Measurements from ENCODE around the gene CBX8. TPM values are rescaled to one million over a fixed set of nuclear protein-coding genes. Genes with fewer than 3 reads are reported as not detected.

CBX8 gene
- polyA plus RNA-seq, 1 experiment: 0.32 TPM

DNA sequence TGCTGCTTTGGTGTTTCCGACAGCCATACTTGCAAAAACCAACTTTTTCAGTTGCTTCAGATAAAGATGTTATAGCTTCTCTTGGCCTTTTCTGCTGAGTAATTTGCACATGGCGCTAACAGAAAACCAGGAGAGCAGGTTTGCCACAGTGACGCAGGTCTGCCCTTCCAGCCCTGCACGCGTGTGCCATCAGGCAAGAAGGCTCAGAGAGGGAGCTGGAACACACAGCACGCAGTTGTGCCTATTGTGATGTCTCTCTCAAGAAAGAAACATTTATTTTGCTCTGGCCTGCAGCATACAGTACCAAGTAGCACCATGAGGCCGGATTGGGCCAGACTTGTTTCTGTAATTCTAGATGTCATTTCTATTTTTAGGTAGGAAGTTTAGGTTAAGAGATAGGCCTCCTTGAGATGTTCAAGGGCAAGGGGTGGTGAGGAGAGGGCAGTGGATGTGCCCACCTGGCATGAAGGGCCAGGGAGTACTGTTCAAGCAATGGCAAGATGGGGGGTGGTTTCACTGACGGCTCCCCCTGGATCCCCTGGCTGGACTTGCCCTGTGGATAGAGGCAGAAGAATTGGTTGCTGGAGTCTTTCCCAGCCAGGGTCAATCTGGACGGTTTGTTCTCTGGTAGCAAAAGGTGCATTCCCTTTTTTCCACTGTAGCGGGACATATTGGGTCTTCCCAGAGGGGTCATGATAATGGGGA, 17.1 kb downstream of the CBX8 start:
- TF ChIP-seq, protein P1, sequence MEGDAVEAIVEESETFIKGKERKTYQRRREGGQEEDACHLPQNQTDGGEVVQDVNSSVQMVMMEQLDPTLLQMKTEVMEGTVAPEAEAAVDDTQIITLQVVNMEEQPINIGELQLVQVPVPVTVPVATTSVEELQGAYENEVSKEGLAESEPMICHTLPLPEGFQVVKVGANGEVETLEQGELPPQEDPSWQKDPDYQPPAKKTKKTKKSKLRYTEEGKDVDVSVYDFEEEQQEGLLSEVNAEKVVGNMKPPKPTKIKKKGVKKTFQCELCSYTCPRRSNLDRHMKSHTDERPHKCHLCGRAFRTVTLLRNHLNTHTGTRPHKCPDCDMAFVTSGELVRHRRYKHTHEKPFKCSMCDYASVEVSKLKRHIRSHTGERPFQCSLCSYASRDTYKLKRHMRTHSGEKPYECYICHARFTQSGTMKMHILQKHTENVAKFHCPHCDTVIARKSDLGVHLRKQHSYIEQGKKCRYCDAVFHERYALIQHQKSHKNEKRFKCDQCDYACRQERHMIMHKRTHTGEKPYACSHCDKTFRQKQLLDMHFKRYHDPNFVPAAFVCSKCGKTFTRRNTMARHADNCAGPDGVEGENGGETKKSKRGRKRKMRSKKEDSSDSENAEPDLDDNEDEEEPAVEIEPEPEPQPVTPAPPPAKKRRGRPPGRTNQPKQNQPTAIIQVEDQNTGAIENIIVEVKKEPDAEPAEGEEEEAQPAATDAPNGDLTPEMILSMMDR (IDR thresholded peaks at IDR 0.05; ENCODE audit: insufficient read depth, low read depth, low read length): no peak
- Histone ChIP-seq H3K4me3 (ENCODE audit: low read depth, low read length) (no peak overlapping the region), H3K36me3 (ENCODE audit: control insufficient read depth, insufficient read depth, low read length) (no peaks in the 10 kb centered on the region), H3K27me3 (ENCODE audit: control insufficient read depth, insufficient read depth, low read length) (peaks cover 14% of the 10 kb centered on the region)
- POLR2A ChIA-PET: no interaction called here
- CTCF ChIA-PET: interaction anchor here (0.8 to 2.9 kb wide), 3 partner anchors 9 to 48 kb away, joined by 3 to 15 read pairs (median 3); no protein-coding TSS in a partner anchor
- DNase-seq (ENCODE audit: low read depth): no peak

DNA sequence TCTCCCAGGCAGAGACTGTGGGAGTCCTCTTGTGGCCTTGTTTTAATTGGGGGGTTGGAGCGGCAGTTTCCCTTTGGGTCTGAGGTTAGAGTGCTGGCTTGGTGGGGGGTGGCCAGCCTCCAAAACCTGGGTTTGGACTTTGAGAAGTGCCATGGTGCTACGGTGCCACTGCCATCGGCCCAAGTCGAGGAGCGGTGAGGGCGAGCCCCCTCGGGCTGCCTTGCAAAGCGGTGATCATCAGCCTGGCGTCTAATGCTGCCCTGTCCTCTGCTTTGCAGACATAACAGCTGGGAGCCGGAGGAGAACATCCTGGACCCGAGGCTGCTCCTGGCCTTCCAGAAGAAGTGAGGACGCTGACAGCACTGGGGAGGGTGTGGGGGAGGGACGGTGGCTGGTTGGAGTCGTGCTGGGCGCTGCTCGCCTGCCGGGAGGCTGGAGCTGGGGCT, 17.8 kb downstream of the CBX8 start:
- TF ChIP-seq, protein P1 (IDR thresholded peaks at IDR 0.05; ENCODE audit: insufficient read depth, low read depth, low read length): no peak
- no peak for DNase-seq (ENCODE audit: low read depth)
- no peaks in the 10 kb centered on the region for H3K36me3 ChIP-seq (ENCODE audit: control insufficient read depth, insufficient read depth, low read length)
- ChIA-PET POLR2A (no interaction called here), CTCF (interaction anchor here (0.8 to 2.9 kb wide), 4 partner anchors 8 to 47 kb away, joined by 3 to 15 read pairs (median 3); no protein-coding TSS in a partner anchor)
- H3K4me3 ChIP-seq (ENCODE audit: low read depth, low read length): peak overlapping the region; percentile 61
- peaks cover 19% of the 10 kb centered on the region for H3K27me3 ChIP-seq (ENCODE audit: control insufficient read depth, insufficient read depth, low read length)

DNA sequence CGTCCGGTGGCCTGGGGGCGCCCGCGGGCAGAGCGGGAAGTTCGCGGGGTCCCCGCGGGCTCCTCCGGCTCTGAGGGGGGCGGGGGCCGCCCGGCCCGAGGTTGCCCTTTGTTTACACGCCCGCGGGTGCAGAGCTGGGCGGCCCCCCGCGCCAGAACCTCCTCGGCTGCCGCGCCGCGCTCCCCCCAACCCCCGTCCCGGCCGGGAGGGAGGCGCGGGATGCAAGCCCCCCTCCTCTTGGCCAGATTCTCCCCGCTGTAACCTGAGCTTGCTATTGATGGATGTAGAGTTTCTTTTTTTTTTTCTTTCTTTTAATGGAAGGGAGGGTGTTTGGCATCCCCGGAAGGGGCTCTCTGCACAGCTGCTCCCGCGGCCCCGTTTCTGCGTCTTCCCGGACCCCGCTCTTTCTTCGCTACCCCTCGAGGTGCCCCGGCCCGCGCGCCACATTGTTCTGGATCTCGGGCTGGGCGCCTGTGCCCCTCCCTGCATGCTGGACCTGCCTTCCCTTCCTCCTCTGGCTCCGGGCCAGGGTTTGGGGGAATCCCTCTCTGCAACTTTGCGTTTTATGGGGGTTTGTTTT, 18.3 kb downstream of the CBX8 start:
- no peak for DNase-seq (ENCODE audit: low read depth)
- Histone ChIP-seq H3K27me3 (ENCODE audit: control insufficient read depth, insufficient read depth, low read length) (peaks cover 23% of the 10 kb centered on the region), H3K36me3 (ENCODE audit: control insufficient read depth, insufficient read depth, low read length) (no peaks in the 10 kb centered on the region), H3K4me3 (ENCODE audit: low read depth, low read length) (peak overlapping the region; percentile 61)
- POLR2A ChIA-PET: no interaction called here
- TF ChIP-seq, protein P1 (IDR thresholded peaks at IDR 0.05; ENCODE audit: insufficient read depth, low read depth, low read length): no peak
- CTCF ChIA-PET: interaction anchor here (1.1 to 2.9 kb wide), 3 partner anchors 9 to 46 kb away, joined by 3 to 15 read pairs (median 3); no protein-coding TSS in a partner anchor

DNA sequence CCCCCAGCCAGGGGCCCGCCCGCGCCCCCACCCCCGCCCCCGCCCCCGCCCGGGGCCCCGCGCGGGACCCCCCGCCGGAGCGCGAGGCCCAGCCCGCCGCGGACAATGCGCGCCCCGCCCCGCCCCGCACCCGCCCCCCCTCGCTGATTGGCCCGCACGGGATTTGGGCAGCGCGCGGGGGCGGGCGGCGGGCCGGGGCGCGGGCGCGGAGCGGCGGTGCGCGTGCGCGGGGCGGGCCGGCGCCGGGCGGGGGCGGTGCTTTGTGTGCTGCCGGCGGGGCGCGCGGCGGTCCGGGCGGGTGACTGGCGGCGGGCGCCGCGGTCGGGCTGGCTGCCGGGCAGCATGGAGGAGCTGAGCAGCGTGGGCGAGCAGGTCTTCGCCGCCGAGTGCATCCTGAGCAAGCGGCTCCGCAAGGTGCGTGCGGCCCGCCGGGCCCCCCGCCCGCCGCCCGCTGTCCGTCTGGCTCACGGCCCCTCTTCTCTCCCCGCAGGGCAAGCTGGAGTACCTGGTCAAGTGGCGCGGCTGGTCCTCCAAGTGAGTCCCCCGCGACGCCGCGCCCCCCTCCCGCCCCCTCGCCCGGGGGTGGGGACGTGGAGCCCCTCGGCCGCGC, 18.9 kb downstream of the CBX8 start, which contains the start of gene CBX2:
Gene CBX2, plus strand, starts transcription at position 255 of the 610 bp plus-strand sequence. Its CDS starts 88 bp downstream, at position 343.
- no peak for DNase-seq (ENCODE audit: low read depth)
- TF ChIP-seq, protein P1 (IDR thresholded peaks at IDR 0.05; ENCODE audit: insufficient read depth, low read depth, low read length): no peak
- CTCF ChIA-PET: interaction anchor here (1.1 to 2.9 kb wide), 3 partner anchors 9 to 46 kb away, joined by 3 to 15 read pairs (median 3); no protein-coding TSS in a partner anchor
- peak within 1 kb of the TSS; percentile 61 for H3K4me3 ChIP-seq (ENCODE audit: low read depth, low read length)
- POLR2A ChIA-PET: no interaction called here
- H3K27me3 ChIP-seq (ENCODE audit: control insufficient read depth, insufficient read depth, low read length): peaks cover 23% of the 10 kb centered on the region
- no peaks in the 10 kb centered on the region for H3K36me3 ChIP-seq (ENCODE audit: control insufficient read depth, insufficient read depth, low read length)
